Measurements from ENCODE around the gene TVP23C. TPM values are rescaled to one million over a fixed set of nuclear protein-coding genes. Genes with fewer than 3 reads are reported as not detected.
A peak's percentile ranks its signal among the peaks of the same experiment; 100 is the strongest.

The TVP23C gene
- total RNA-seq, 6 experiments from 2014 or later = 9.3 to 14.9 (median 12.4) TPM

DNA sequence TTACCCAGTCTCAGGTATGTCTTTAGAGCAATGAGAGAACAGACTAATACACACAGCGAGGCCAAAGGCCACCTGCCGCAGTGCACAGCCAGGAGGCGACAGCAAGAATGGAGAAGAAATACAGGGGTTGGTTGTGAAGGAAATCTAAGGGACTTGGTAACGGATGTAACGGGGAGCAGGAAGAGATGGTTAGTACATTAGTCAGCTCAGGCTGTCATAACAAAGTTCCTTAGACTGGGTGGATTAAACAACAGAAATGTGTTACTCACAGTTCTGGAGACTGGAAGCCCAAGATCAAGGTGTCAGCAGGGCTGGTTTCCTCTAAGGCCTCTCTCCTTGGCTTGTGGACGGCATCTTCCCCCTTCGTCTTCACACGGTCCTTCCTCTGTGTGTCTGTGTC, 47.1 kb downstream of the TVP23C start:
- Mint-ChIP-seq H3K4me1 (ENCODE audit: low read depth) (peaks cover 54% of the 10 kb centered on the region), H3K27ac (peak overlapping the region; percentile 63), H3K36me3 (ENCODE audit: low read depth) (peaks cover 39% of the 10 kb centered on the region), H3K4me3 (no peak overlapping the region), H3K27me3 (ENCODE audit: insufficient read depth) (no peaks in the 10 kb centered on the region), H3K9me3 (peaks cover 37% of the 10 kb centered on the region)
- DNase-seq = peak; percentile 61
- TF ChIP-seq, protein P1, sequence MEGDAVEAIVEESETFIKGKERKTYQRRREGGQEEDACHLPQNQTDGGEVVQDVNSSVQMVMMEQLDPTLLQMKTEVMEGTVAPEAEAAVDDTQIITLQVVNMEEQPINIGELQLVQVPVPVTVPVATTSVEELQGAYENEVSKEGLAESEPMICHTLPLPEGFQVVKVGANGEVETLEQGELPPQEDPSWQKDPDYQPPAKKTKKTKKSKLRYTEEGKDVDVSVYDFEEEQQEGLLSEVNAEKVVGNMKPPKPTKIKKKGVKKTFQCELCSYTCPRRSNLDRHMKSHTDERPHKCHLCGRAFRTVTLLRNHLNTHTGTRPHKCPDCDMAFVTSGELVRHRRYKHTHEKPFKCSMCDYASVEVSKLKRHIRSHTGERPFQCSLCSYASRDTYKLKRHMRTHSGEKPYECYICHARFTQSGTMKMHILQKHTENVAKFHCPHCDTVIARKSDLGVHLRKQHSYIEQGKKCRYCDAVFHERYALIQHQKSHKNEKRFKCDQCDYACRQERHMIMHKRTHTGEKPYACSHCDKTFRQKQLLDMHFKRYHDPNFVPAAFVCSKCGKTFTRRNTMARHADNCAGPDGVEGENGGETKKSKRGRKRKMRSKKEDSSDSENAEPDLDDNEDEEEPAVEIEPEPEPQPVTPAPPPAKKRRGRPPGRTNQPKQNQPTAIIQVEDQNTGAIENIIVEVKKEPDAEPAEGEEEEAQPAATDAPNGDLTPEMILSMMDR (IDR thresholded peaks at IDR 0.05) = no peak

DNA sequence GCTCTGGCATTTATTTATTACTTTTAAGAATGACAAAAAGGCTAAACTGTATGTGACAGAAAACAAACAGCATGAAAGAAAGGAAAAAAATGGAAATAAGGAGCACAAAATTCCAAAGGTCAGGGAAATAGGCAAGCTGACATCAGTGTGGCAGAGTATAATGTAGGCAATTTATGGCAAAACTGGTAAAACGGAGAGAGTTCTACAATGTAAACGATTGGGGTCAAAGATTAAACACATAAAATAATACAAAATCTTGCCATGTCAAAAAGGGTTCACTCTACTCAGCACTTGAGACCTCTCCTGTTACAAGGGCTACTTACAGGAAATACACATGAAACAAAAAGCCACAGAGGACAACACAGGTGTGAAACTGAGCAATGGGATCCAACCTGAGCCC, 48.8 kb downstream of the TVP23C start:
- peaks cover 1% of the 10 kb centered on the region; the same call in 1 of the 2 replicates for H3K27me3 Mint-ChIP-seq (ENCODE audit: insufficient read depth)
- H3K27ac Mint-ChIP-seq = no peak overlapping the region
- H3K4me1 Mint-ChIP-seq (ENCODE audit: low read depth) = peaks cover 70% of the 10 kb centered on the region
- H3K36me3 Mint-ChIP-seq (ENCODE audit: low read depth) = peaks cover 50% of the 10 kb centered on the region
- no peak for DNase-seq
- TF ChIP-seq, protein P1 (IDR thresholded peaks at IDR 0.05) = no peak
- H3K9me3 Mint-ChIP-seq = peaks cover 41% of the 10 kb centered on the region
- no peak overlapping the region; the same call in 1 of the 2 replicates for H3K4me3 Mint-ChIP-seq

DNA sequence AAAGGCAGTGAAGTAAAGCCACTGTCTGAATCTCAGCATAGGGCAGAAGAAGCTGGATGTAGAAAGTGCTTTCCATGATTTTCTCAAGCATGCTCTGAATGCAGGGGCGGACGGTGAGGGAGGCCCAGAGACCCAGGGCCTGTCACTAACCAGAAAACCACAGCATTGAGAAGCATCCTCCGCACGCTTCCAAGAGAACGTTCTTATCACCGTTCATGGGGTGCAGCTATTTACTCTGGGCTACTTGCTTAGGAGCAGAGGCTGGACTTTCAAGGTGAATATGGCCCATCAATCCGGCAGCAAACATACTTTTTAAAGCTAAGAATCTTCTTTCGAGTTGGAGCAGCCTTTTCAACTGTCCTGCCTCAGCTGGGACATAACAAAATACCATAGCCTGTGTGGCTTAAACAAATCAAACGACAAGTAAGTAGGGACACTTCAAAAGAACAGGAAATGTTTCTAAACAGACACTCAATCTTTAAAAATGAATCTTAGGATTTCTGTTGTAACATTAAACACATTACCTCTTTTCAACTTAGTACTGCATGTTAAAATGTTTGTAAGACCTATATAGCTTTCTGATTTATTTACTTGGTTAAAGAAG, 49.3 kb downstream of the TVP23C start:
- Mint-ChIP-seq H3K4me1 (ENCODE audit: low read depth) (peaks cover 73% of the 10 kb centered on the region), H3K36me3 (ENCODE audit: low read depth) (peaks cover 49% of the 10 kb centered on the region), H3K4me3 (no peak overlapping the region), H3K27ac (peak overlapping the region; percentile 76; the same call in 1 of the 2 replicates), H3K9me3 (peaks cover 40% of the 10 kb centered on the region), H3K27me3 (ENCODE audit: insufficient read depth) (peaks cover 1% of the 10 kb centered on the region; the same call in 1 of the 2 replicates)
- DNase-seq = no peak
- TF ChIP-seq, protein P1 (IDR thresholded peaks at IDR 0.05) = no peak

DNA sequence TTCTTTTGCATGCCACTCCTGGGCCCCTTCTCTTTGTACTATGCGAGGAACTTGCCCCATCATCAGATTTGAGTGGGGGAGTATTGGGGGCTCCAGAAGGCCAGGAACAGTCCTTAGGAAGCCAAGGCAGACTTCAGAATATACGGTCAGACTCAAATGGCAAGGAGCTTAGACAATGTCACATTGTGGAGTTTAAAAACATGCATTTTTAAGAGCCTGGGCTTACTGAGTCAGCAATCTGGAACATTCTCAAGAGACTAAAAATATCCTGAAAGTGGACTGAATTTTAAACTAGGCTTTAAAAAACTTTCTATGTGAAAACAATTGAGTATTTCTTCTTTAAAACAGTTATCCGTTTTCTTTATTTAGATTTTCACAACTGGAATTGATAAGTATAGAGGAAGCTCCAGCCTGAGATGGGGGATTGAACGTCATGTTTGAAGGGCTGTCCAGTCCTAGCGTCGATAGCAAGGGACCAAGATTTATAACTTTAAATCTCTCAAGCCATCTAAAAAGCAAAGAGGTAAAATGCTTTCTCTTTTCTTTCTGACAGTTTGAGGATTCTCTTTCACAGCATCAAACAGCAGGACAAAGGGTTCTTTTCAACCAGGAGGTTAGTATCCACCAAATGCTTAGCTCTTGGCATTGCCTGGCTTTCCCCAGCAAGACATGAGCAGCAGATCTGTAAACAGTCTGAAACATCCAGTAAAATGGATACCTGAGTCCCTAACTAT, 50.1 kb downstream of the TVP23C start:
- peak overlapping the region; percentile 46 for H3K4me3 Mint-ChIP-seq
- peak; percentile 19 for DNase-seq
- H3K27me3 Mint-ChIP-seq (ENCODE audit: insufficient read depth) = peaks cover 1% of the 10 kb centered on the region; the same call in 1 of the 2 replicates
- H3K36me3 Mint-ChIP-seq (ENCODE audit: low read depth) = peaks cover 49% of the 10 kb centered on the region
- H3K27ac Mint-ChIP-seq = peak overlapping the region; percentile 76
- H3K4me1 Mint-ChIP-seq (ENCODE audit: low read depth) = peaks cover 79% of the 10 kb centered on the region
- H3K9me3 Mint-ChIP-seq = peaks cover 36% of the 10 kb centered on the region
- TF ChIP-seq, protein P1 (IDR thresholded peaks at IDR 0.05) = no peak

DNA sequence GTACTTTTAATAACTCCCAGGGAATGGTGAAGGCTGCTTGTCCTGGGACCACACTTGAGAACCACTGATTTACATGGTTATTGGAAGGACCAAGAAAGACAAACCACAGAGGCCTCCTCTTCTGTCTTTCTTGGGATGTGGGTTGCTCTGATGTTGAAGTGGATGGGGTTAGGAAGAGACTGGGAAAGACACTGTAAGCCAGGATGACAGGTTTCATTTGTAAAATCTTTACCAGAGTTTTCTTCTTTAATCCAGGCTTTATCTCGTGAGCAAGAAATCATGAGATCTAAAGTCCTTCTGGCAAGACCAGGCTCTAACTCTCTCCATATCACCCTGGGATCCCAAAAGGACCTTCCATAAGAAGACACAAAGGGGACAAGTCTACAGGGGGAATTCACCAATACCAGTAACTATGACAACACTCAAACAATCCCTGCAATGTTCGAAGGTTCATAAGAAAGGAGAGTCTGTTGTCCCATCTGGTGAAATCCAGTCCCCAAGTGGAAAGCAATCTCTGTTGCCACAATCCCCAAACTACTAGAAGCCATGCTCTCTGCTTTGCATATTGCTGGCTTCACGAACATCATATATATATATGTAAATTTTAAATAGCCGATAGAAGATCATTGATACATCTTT, 51.1 kb downstream of the TVP23C start:
- Mint-ChIP-seq H3K27me3 (ENCODE audit: insufficient read depth) (peaks cover 1% of the 10 kb centered on the region; the same call in 1 of the 2 replicates), H3K4me3 (no peak overlapping the region), H3K9me3 (peaks cover 29% of the 10 kb centered on the region), H3K36me3 (ENCODE audit: low read depth) (peaks cover 43% of the 10 kb centered on the region), H3K27ac (no peak overlapping the region), H3K4me1 (ENCODE audit: low read depth) (peaks cover 87% of the 10 kb centered on the region)
- TF ChIP-seq, protein P1 (IDR thresholded peaks at IDR 0.05) = no peak
- DNase-seq = no peak
